Measurements from ENCODE around the gene DDX3X.

- TF ChIP-seq CTCF (conservative IDR thresholded peaks at IDR 0.05; ENCODE audit: low read length): no peak
- no peak for TF ChIP-seq EZH2phosphoT487 (IDR thresholded peaks at IDR 0.05; ENCODE audit: borderline replicate concordance, low read depth, low read length)
These were observed 32.5 kb upstream of the DDX3X start for GRCh38 chrX:41301438-41301824.

Measured in OCI-LY7 (cell line).